Parathyroid adenoma (tissue), 2 donors: ENCODE measurements around the gene MMP23B.

Experiments used
- H2AFZ ChIP-seq: fragments of 300-600 bp; sonication (generic); one replicate; pipeline ENCODE4 v1.7.0; 2017; ENCODE audit warnings: antibody characterized with exemption, mild to moderate bottlenecking
- H3K27ac ChIP-seq: fragments of 300-600 bp; sonication (generic); one replicate; pipeline ENCODE4 v1.7.0; 2017
- H3K27me3 ChIP-seq: fragments of 300-600 bp; sonication (generic); one replicate; pipeline ENCODE4 v1.7.0; 2017; ENCODE audit warnings: low read length; ENCODE audit not compliant: control insufficient read depth, insufficient read depth
- H3K36me3 ChIP-seq: fragments of 300-600 bp; sonication (generic); one replicate; pipeline ENCODE4 v1.7.0; 2017; ENCODE audit warnings: low read length; ENCODE audit not compliant: control insufficient read depth, insufficient read depth
- H3K4me1 ChIP-seq: fragments of 300-600 bp; sonication (generic); one replicate; pipeline ENCODE4 v1.7.0; 2017; ENCODE audit warnings: control low read depth
- H3K4me2 ChIP-seq: fragments of 300-600 bp; sonication (generic); one replicate; pipeline ENCODE4 v1.7.0; 2017; ENCODE audit warnings: low read length
- H3K4me3 ChIP-seq: fragments of 300-600 bp; sonication (generic); one replicate; pipeline ENCODE4 v1.7.0; 2017; ENCODE audit warnings: low read depth, low read length
- H3K79me2 ChIP-seq: fragments of 300-600 bp; sonication (generic); one replicate; pipeline ENCODE4 v1.7.0; 2017; ENCODE audit warnings: control low read depth
- H3K9ac ChIP-seq: fragments of 300-600 bp; sonication (generic); one replicate; pipeline ENCODE4 v1.7.0; 2017; ENCODE audit warnings: mild to moderate bottlenecking
- H3K9me3 ChIP-seq: fragments of 300-600 bp; sonication (generic); one replicate; pipeline ENCODE4 v1.7.0; 2017; ENCODE audit warnings: low read length; ENCODE audit not compliant: control insufficient read depth
- CTCF ChIP-seq: fragments of 300-600 bp; sonication (generic); IDR thresholded peaks from one replicate; pipeline ENCODE4 v1.7.0; 2017; ENCODE audit warnings: antibody characterized with exemption, mild to moderate bottlenecking
- donor health status: primary hyperparathyroidism.

MMP23B gene

GRCh38 chr1:1598051-1598719 is 33.8 kb upstream of the MMP23B start:
- peak overlapping the region; percentile 64 for H3K4me2 ChIP-seq
- no peaks in the 10 kb centered on the region for H3K79me2 ChIP-seq
- H3K27ac ChIP-seq = no peak overlapping the region
- no peak for TF ChIP-seq CTCF
- no peak overlapping the region for H3K4me3 ChIP-seq
- no peaks in the 10 kb centered on the region for H3K9me3 ChIP-seq
- no peak overlapping the region for H2AFZ ChIP-seq
- H3K36me3 ChIP-seq = no peaks in the 10 kb centered on the region
- H3K9ac ChIP-seq = no peak overlapping the region
- no peaks in the 10 kb centered on the region for H3K4me1 ChIP-seq
- H3K27me3 ChIP-seq = no peaks in the 10 kb centered on the region

DNA sequence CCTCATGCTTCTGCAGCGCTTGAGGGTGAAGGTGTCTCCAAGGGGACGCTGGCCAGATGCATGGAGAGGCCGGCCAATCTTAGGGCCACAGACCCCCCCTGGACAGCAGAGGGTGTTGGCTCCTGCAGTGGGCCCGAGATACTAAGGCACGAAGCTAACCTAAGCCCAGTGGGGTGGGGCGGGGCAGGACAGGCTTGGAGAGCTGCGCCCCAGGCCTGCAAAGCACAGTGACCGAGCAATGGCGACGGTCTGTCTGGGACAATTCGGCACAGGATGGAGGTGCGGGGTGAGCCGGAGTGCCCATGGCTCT is 33.3 kb upstream of the MMP23B start:
- Histone ChIP-seq H3K27me3 (no peaks in the 10 kb centered on the region), H3K4me2 (no peak overlapping the region), H3K27ac (no peak overlapping the region), H3K4me1 (no peaks in the 10 kb centered on the region), H3K9ac (no peak overlapping the region), H3K4me3 (no peak overlapping the region), H3K79me2 (no peaks in the 10 kb centered on the region), H3K9me3 (no peaks in the 10 kb centered on the region), H3K36me3 (no peaks in the 10 kb centered on the region), H2AFZ (no peak overlapping the region)
- TF ChIP-seq CTCF = no peak

DNA sequence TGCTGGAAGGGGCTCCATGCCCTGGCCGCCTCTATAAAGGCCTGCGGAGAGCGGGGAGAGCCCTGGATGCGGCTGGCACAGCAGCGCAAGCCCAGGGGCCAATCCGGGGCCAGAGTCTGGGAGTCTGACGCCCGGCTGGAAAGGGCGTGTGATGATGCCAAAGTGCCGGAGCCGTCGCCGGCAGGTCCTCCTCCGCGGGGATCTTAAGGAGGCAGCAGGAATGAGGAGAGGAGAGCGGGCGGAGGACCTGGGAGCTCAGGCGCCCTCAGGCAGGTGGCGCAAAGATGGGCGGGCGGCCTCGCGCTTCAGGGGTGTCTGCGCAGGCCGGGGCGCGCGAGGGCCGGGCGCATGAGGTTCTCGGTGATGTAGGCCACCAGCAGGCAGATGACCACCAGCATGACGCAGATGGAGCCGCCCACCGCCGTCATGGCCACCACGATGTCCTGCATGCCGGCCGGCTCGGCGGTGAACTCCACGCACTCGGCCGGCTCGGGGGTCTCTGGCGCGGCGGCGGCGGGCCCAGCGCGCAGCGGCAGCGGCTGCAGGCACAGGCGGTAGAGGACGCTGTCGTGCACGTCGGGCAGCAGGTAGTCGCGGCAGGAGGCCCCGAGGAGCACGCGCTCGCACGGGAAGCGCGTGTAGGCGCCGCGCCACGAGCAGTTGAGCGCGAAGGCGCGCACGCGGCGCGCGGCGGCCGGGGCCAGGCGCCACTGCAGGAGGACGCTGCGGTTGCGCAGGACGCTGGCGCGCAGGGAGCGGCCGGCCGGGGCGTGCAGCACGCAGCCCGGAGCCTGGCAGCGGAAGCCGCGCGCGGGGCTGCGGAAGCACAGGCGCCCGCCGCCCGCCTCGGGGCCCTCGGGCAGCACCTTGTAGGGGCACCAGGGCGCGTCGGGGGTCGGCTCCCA is 32.7 kb upstream of the MMP23B start:
- Histone ChIP-seq H3K4me1 (no peaks in the 10 kb centered on the region), H3K36me3 (no peaks in the 10 kb centered on the region), H3K4me2 (peak overlapping the region; percentile 58), H3K9me3 (no peaks in the 10 kb centered on the region), H2AFZ (no peak overlapping the region), H3K27ac (no peak overlapping the region), H3K27me3 (no peaks in the 10 kb centered on the region), H3K9ac (no peak overlapping the region), H3K4me3 (peak overlapping the region; percentile 34), H3K79me2 (no peaks in the 10 kb centered on the region)
- TF ChIP-seq CTCF = no peak

DNA sequence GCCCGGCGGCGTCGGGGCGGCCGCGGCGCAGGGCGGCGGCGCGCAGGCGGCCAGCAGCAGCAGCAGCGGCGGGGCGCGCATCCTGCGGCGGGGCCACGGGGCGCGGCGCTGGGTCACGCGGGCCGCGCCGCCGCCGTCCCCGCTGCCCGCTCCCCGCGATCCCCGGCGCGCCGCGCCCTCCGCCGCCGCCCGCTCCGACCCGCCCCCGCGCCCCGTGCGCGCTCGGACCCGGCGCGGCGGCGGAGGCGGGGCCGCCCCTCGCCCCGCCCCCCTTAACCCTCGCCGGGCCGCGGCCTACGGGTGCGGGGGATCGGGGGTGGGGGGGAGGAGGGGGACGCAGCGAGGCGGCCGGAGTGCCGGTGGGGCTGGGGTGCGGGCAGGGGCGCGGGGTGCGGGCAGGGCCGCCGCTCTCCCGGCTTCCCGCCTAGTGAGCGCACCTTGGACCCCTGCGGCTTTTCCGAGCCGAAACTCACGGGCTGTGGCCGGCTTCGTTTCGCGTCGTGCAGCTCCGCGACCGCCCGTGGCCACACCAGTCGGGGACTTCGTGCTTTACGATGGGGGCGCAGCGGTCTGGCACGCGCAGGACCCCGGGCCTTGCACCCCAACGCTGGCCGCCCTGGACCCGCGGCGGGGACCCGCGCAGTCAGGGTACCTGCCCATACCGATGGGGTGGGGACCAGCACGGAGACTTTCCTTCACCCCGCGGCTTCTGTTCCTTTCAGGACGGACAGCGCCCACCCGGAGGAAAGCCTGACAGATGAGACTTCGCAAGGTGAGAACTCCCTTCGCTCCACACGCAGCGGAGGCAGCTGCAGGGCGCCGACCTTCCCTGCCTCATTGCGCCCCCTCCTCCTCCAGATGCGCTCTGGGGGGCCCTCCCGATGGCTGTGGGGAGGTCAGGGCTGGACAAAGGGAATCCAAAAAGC is 31.8 kb upstream of the MMP23B start, which contains the start of gene FNDC10:
Gene FNDC10, minus strand, starts transcription at position 201 of the 926 bp plus-strand sequence. Its CDS starts 120 bp downstream, at position 81.
- Histone ChIP-seq H3K4me3 (peak within 1 kb of the TSS; percentile 55), H3K27me3 (no peaks in the 10 kb centered on the region)

More for the DNA sequence above, 31.8 kb upstream of the MMP23B start, which contains the start of gene FNDC10:
- no peak for TF ChIP-seq CTCF
- H3K9ac ChIP-seq = no peak within 1 kb of the TSS
- peak within 1 kb of the TSS; percentile 33 for H2AFZ ChIP-seq
- H3K27ac ChIP-seq = no peak within 1 kb of the TSS
- H3K9me3 ChIP-seq = no peaks in the 10 kb centered on the region
- peak within 1 kb of the TSS; percentile 84 for H3K4me2 ChIP-seq
- no peaks in the 10 kb centered on the region for H3K36me3 ChIP-seq
- H3K4me1 ChIP-seq = no peaks in the 10 kb centered on the region
- no peaks in the 10 kb centered on the region for H3K79me2 ChIP-seq
